Measurements from ENCODE around the gene FAR2.

The FAR2 gene

DNA sequence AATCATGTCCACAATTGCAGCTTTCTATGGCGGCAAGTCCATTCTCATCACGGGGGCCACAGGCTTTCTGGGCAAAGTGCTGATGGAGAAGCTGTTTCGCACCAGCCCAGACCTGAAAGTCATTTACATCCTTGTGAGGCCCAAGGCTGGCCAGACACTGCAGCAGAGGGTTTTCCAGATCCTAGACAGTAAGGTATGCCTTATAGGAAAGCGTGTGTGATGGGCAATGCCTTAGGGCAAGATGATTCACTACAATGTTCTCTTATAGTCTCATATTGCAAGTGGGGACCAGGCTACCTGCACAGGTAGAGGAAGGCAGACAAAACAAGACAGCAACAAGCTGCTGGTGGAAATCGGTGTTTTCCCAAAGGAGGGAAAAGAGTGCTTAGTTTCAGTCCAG, 121.4 kb downstream of the FAR2 start:
- POLR2A ChIA-PET: no interaction called here
- CTCF ChIA-PET: interaction anchor here (0.9 kb wide), 1 partner anchor 38 kb away, joined by 3 read pairs; no protein-coding TSS in a partner anchor
- no peak for DNase-seq (ENCODE audit: low read depth, low spot score)
- TF ChIP-seq, protein P1, sequence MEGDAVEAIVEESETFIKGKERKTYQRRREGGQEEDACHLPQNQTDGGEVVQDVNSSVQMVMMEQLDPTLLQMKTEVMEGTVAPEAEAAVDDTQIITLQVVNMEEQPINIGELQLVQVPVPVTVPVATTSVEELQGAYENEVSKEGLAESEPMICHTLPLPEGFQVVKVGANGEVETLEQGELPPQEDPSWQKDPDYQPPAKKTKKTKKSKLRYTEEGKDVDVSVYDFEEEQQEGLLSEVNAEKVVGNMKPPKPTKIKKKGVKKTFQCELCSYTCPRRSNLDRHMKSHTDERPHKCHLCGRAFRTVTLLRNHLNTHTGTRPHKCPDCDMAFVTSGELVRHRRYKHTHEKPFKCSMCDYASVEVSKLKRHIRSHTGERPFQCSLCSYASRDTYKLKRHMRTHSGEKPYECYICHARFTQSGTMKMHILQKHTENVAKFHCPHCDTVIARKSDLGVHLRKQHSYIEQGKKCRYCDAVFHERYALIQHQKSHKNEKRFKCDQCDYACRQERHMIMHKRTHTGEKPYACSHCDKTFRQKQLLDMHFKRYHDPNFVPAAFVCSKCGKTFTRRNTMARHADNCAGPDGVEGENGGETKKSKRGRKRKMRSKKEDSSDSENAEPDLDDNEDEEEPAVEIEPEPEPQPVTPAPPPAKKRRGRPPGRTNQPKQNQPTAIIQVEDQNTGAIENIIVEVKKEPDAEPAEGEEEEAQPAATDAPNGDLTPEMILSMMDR (IDR thresholded peaks at IDR 0.05; ENCODE audit: insufficient read depth, low read length, missing control alignments): no peak
- H3K4me3 ChIP-seq (ENCODE audit: low read depth, low read length): no peak overlapping the region

GRCh38 chr12:29273178-29273843, 124.2 kb downstream of the FAR2 start:
- no peak for DNase-seq (ENCODE audit: low read depth, low spot score)
- no peak overlapping the region for H3K4me3 ChIP-seq (ENCODE audit: low read depth, low read length)
- CTCF ChIA-PET: no interaction called here
- POLR2A ChIA-PET: no interaction called here
- TF ChIP-seq, protein P1 (IDR thresholded peaks at IDR 0.05; ENCODE audit: insufficient read depth, low read length, missing control alignments): no peak

GRCh38 chr12:29275834-29276233, 126.8 kb downstream of the FAR2 start:
- no peak overlapping the region for H3K4me3 ChIP-seq (ENCODE audit: low read depth, low read length)
- CTCF ChIA-PET: no interaction called here
- TF ChIP-seq, protein P1 (IDR thresholded peaks at IDR 0.05; ENCODE audit: insufficient read depth, low read length, missing control alignments): no peak
- DNase-seq (ENCODE audit: low read depth, low spot score): no peak
- POLR2A ChIA-PET: no interaction called here

DNA sequence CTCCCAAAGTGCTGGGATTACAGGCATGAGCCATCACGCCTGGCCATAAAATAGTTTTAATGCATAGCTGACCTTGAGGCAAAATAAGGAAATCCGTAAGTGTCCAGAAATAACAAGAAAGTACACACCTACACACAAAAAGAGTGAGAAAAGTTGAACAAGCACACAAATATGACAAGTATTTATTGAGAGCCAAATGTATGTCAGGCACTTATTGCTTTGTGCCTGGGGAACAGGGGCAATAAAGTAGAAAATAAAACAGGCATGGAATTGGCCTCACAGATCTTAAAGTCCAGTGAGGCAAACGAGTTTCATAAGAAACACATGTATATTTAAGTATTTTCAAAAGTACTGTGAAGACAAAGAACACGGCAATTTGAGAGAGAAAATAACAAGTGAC, 128.2 kb downstream of the FAR2 start:
- TF ChIP-seq, protein P1 (IDR thresholded peaks at IDR 0.05; ENCODE audit: insufficient read depth, low read length, missing control alignments): no peak
- no peak overlapping the region for H3K4me3 ChIP-seq (ENCODE audit: low read depth, low read length)
- ChIA-PET POLR2A (interaction anchor here (1.0 kb wide), 1 partner anchor 35 kb away, joined by 3 read pairs; no protein-coding TSS in a partner anchor), CTCF (no interaction called here)
- DNase-seq (ENCODE audit: low read depth, low spot score): no peak

GRCh38 chr12:29278673-29279420, 129.8 kb downstream of the FAR2 start:
- POLR2A ChIA-PET: no interaction called here
- CTCF ChIA-PET: no interaction called here
- TF ChIP-seq, protein P1 (IDR thresholded peaks at IDR 0.05; ENCODE audit: insufficient read depth, low read length, missing control alignments): no peak
- H3K4me3 ChIP-seq (ENCODE audit: low read depth, low read length): no peak overlapping the region
- DNase-seq (ENCODE audit: low read depth, low spot score): peak; percentile 5

DNA sequence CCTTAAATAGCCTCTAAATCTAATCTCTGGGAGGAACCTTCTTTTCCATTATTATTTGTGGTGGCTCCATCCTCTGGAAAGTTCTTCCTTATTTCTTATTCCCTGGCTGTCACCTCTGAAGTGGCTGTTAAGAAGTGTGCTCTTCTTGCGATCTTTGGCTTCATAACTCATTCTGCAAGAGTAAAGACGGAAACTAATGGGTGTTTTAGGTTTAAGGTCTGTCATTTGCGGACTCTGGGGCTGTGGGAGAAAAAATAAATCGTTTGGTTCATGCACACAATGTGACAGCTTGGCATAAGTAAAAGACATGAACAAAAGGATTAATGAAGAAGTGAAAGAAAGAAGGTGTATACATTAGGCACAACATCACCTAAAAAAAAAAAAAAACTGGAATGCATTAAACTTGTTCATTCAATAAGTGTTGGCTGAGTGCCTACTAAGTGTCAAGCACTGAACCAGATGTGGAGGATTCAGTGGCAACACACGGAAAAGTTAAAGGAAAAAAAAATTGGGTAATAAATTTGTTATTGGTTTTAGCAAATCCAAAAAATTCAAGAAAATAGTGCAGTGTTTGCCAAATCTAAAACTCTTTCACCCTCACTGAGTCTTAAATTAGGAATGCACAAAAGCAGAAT, 132.4 kb downstream of the FAR2 start:
- ChIA-PET CTCF (no interaction called here), POLR2A (no interaction called here)
- no peak for DNase-seq (ENCODE audit: low read depth, low spot score)
- H3K4me3 ChIP-seq (ENCODE audit: low read depth, low read length): no peak overlapping the region
- TF ChIP-seq, protein P1 (IDR thresholded peaks at IDR 0.05; ENCODE audit: insufficient read depth, low read length, missing control alignments): no peak
